ENCODE results near the gene F10.

DNA sequence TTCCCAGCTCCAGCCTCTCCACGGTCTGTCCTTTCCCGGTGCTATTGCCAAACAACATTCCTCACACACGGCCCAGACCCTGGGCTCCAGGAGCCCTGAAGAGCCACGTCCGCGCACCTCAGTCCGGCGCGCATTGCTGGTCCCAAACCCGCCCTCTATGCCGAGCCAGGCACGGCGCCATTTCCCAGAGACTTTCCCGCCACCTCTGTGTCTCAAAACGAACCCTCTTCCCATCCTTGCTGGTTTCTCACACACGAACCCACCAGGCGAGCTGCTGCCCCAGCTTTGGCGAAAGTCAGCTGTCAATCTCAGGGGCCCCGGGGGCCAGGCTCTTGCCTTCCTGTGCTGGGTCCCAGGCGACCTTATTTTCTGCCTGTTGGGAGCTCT is 45.0 kb upstream of the F10 start:
- TF ChIP-seq MAX (IDR thresholded peaks at IDR 0.05; ENCODE audit: insufficient read depth, insufficient read length) (no peak), POLR2AphosphoS5 (IDR thresholded peaks at IDR 0.05; ENCODE audit: insufficient read depth, low read depth, low read length) (no peak), EZH2 (IDR thresholded peaks at IDR 0.05; ENCODE audit: borderline replicate concordance, low read depth, low read length, severe bottlenecking) (no peak), CTCF (IDR thresholded peaks at IDR 0.05; ENCODE audit: extremely low read depth in 1 of 2, insufficient read depth in 1 of 2, low read depth in 1 of 2, low read length in 2 of 2) (no peak), POLR2A (IDR thresholded peaks at IDR 0.05; ENCODE audit: low read depth, low read length) (no peak), JUN (IDR thresholded peaks at IDR 0.05; ENCODE audit: borderline replicate concordance, insufficient read depth, insufficient read length, low read depth) (no peak), MYC (IDR thresholded peaks at IDR 0.05; ENCODE audit: low read depth, low read length) (no peak), FOS (IDR thresholded peaks at IDR 0.05; ENCODE audit: borderline replicate concordance, insufficient read depth, low read length) (no peak), GATA2 (IDR thresholded peaks at IDR 0.05; ENCODE audit: insufficient read depth, insufficient read length, low read depth, low read length) (no peak)

All from endothelial cell of umbilical vein (primary cell).